ENCODE results near the gene HIGD1A. TPM values are rescaled to one million over a fixed set of nuclear protein-coding genes. Genes with fewer than 3 reads are reported as not detected.

Gene HIGD1A
- total and polyA plus RNA-seq, 10 of the 15 experiments (the other 5 are each of a cell fraction or from before 2014, with no cell fraction given), result 73.9 to 487 (median 175) TPM

GRCh38 chr3:42799376-42799775 is 4.9 kb downstream of the HIGD1A start (continued):
- TF ChIP-seq NR2F1 (conservative IDR thresholded peaks at IDR 0.05) (no peak), CHD2 (IDR thresholded peaks at IDR 0.05; ENCODE audit: borderline replicate concordance, low read depth, low read length) (no peak), BCL11A (IDR thresholded peaks at IDR 0.05; ENCODE audit: low read depth, low read length) (no peak), FOXM1 (IDR thresholded peaks at IDR 0.05; ENCODE audit: low read depth, low read length) (no peak), MEF2A (IDR thresholded peaks at IDR 0.05; ENCODE audit: insufficient read depth, low read depth, low read length) (no peak), BHLHE40 (IDR thresholded peaks at IDR 0.05; ENCODE audit: borderline replicate concordance in 1 of 2, low read depth in 2 of 2, low read length in 1 of 2) (no peak), ZBTB33 (IDR thresholded peaks at IDR 0.05) (no peak), FOXK2 (IDR thresholded peaks at IDR 0.05) (no peak)

- Histone ChIP-seq H4K20me1 (ENCODE audit: control insufficient read depth, insufficient read depth) (no peaks in the 10 kb centered on the region), H3K79me2 (ENCODE audit: control insufficient read depth, insufficient read depth, low read length) (peaks cover 17% of the 10 kb centered on the region), H2AFZ (ENCODE audit: control insufficient read depth, low read depth, low read length) (no peak overlapping the region), H3K9ac (ENCODE audit: control insufficient read depth, insufficient read depth, low read length) (no peak overlapping the region), H3K9me3 (replicated peaks; ENCODE audit: control insufficient read depth, insufficient read depth, low read length) (no peaks in the 10 kb centered on the region), H3K27me3 (replicated peaks in 1 of 2; ENCODE audit: control insufficient read depth in 2 of 2, insufficient read depth in 2 of 2, low read length in 1 of 2) (no peaks in the 10 kb centered on the region), H3K27ac (ENCODE audit: control insufficient read depth, insufficient read depth) (no peak overlapping the region), H3K4me2 (ENCODE audit: control insufficient read depth, insufficient read depth) (no peak overlapping the region), H3K36me3 (ENCODE audit: control insufficient read depth in 2 of 2, insufficient read depth in 2 of 2, low read length in 1 of 2) (peaks cover 0 to 6% of the 10 kb centered on the region in 2 experiments; a peak in 1 of 4 replicates), H3K4me3 (no peak overlapping the region), H3K4me1 (ENCODE audit: control insufficient read depth, insufficient read depth, low read length) (no peaks in the 10 kb centered on the region)
- POLR2A ChIA-PET, result interaction anchor here (1.1 kb wide), 1 partner anchor 8 kb away, joined by 5 read pairs; the partner anchor contains the start of gene HIGD1A
- TF ChIP-seq ZNF687 (IDR thresholded peaks at IDR 0.05) (no peak), MTA2 (IDR thresholded peaks at IDR 0.05; ENCODE audit: low read depth) (no peak), RELA (IDR thresholded peaks at IDR 0.05; ENCODE audit: borderline replicate concordance, partially characterized antibody) (no peak), EZH2 (IDR thresholded peaks at IDR 0.05; ENCODE audit: borderline replicate concordance, control insufficient read depth, low read depth, low read length) (no peak)
- no peak for FAIRE-seq
- no peak for ATAC-seq
- RAD21 ChIA-PET (ENCODE audit: unreplicated experiment), result interaction anchor here (1.0 to 1.1 kb wide), 2 partner anchors 14 to 35 kb away, joined by 4 read pairs; no protein-coding TSS in a partner anchor
- CTCF ChIA-PET, result interaction anchor here (0.6 to 2.1 kb wide), 7 partner anchors 9 to 697 kb away, joined by 3 to 8 read pairs (median 3); no protein-coding TSS in a partner anchor
- BruUV-seq (replicated peaks), result no TSS peak
- whole genome bisulfite sequencing (ENCODE audit: insufficient coverage, insufficient replicate concordance, low lambda C conversion rate, missing lambda C conversion rate), result 86% methylated on average over 4 of the region's 5 CpGs
- intact Hi-C loops (cut with micrococcal nuclease; ENCODE audit: unreplicated experiment) (no loop called here), in situ Hi-C loops (cut with MboI) (no loop called here)
- SMC1A ChIA-PET (ENCODE audit: uncharacterized antibody, unreplicated experiment), result interaction anchor here (0.7 to 1.5 kb wide), 2 partner anchors 16 kb away, joined by 3 read pairs; no protein-coding TSS in a partner anchor
- DNase-seq (ENCODE audit: low read depth, low spot score), result no peak
Observed at GRCh38 chr3:42796332-42796885, 7.9 kb downstream of the HIGD1A start.

Data from GM12878 (cell line).